ENCODE results near the gene NDUFB4. TPM values are rescaled to one million over a fixed set of nuclear protein-coding genes. Genes with fewer than 3 reads are reported as not detected.
A peak's percentile ranks its signal among the peaks of the same experiment; 100 is the strongest.

Gene NDUFB4
- 174 to 237 TPM (median 223 TPM) in 3 replicates for total RNA-seq (2021)
- Bru-seq, nascent RNA = percentile 99 among the genes with signal in this experiment
- long read RNA-seq, experiment 1, transcript NDUFB4-201 (3 exons, 671 nt) = major isoform, 228 of 244 reads
- long read RNA-seq, experiment 1, partial matches to known transcripts = 0 of 244 reads
- long read RNA-seq, experiment 1, other reads (novel, unspliced or antisense) = 9 of 244 reads
- long read RNA-seq, experiment 2, transcript NDUFB4-201 (3 exons, 671 nt) = major isoform, 414 of 459 reads
- long read RNA-seq, experiment 2, partial matches to known transcripts = 1 of 459 reads
- long read RNA-seq, experiment 2, other reads (novel, unspliced or antisense) = 37 of 459 reads
- long read RNA-seq, experiment 3, partial matches to known transcripts = 0 of 1 reads
- long read RNA-seq, experiment 3, other reads (novel, unspliced or antisense) = 1 of 1 reads

- H3K4me1 Mint-ChIP-seq = peaks cover 8% of the 10 kb centered on the region
- TF ChIP-seq TP53 (CRISPR knock-in tag; IDR thresholded peaks at IDR 0.05) = peak; percentile 28; the same call in 1 of the 2 replicates
- peak; percentile 81; the same call in 1 of the 2 replicates for TF ChIP-seq GTF2I (CRISPR knock-in tag; conservative IDR thresholded peaks at IDR 0.05)
- TF ChIP-seq OVOL2 (CRISPR knock-in tag; IDR thresholded peaks at IDR 0.05; ENCODE audit: borderline replicate concordance) = no peak
- no peak for TF ChIP-seq TCF7 (CRISPR knock-in tag; IDR thresholded peaks at IDR 0.05; ENCODE audit: low read depth)
- 0 out of 2 replicates have a peak, but pooled peaks have one; percentile 1 for TF ChIP-seq SP1 (CRISPR knock-in tag; conservative IDR thresholded peaks at IDR 0.05)
- TF ChIP-seq ZBTB21 (CRISPR knock-in tag; IDR thresholded peaks at IDR 0.05; ENCODE audit: borderline replicate concordance) = peak; percentile 67; the same call in 1 of the 2 replicates
- peak; percentile 71; the same call in 1 of the 2 replicates for TF ChIP-seq FOXP1 (CRISPR knock-in tag; IDR thresholded peaks at IDR 0.05; ENCODE audit: borderline replicate concordance)
- no peak for TF ChIP-seq STAT6 (CRISPR knock-in tag; conservative IDR thresholded peaks at IDR 0.05; ENCODE audit: low read depth)
- H3K4me3 Mint-ChIP-seq = peak within 1 kb of the TSS; percentile 89
- H3K27me3 Mint-ChIP-seq (ENCODE audit: low read depth) = peaks cover 3% of the 10 kb centered on the region; the same call in 1 of the 2 replicates
- ATAC-seq = peak; percentile 98
- CTCF ChIA-PET = interaction anchor here (0.6 to 2.1 kb wide), 8 partner anchors 9 to 1933 kb away, joined by 3 to 18 read pairs (median 6); no protein-coding TSS in a partner anchor
- peak; percentile 98 for DNase-seq (ENCODE audit: low spot score)
- peaks cover 9% of the 10 kb centered on the region for H3K36me3 Mint-ChIP-seq
- POLR2A ChIA-PET = interaction anchor here (0.6 to 1.1 kb wide), 8 partner anchors 8 to 312 kb away, joined by 3 to 5 read pairs (median 3); partner anchors contain the start of gene STXBP5L
- H3K27ac Mint-ChIP-seq = peak within 1 kb of the TSS; percentile 96
- H3K9me3 Mint-ChIP-seq = no peaks in the 10 kb centered on the region
Observed at GRCh38 chr3:120596116-120596852, at the start of gene NDUFB4. TSS of gene NDUFB4 (plus strand) at chr3:120596336. CDS start at chr3:120596360, 24 bp downstream.

GRCh38 chr3:120550546-120550945, 45.6 kb upstream of the NDUFB4 start:
- H3K9me3 Mint-ChIP-seq = no peaks in the 10 kb centered on the region
- ChIA-PET CTCF (interaction anchor here (1.3 kb wide), 1 partner anchor 133 kb away, joined by 5 read pairs; no protein-coding TSS in a partner anchor), POLR2A (no interaction called here)
- no peak for ATAC-seq
- no peak overlapping the region for H3K4me3 Mint-ChIP-seq
- no peaks in the 10 kb centered on the region for H3K27me3 Mint-ChIP-seq (ENCODE audit: low read depth)
- H3K4me1 Mint-ChIP-seq = no peaks in the 10 kb centered on the region
- DNase-seq (ENCODE audit: low spot score) = no peak
- H3K36me3 Mint-ChIP-seq = no peaks in the 10 kb centered on the region
- H3K27ac Mint-ChIP-seq = no peak overlapping the region
- no peak for TF ChIP-seq AR (CRISPR knock-in tag; IDR thresholded peaks at IDR 0.05)
- no peak for TF ChIP-seq AFF4 (CRISPR knock-in tag; IDR thresholded peaks at IDR 0.05; ENCODE audit: borderline replicate concordance)
- TF ChIP-seq OVOL2 (CRISPR knock-in tag; IDR thresholded peaks at IDR 0.05; ENCODE audit: borderline replicate concordance) = no peak
- no peak for TF ChIP-seq ZSCAN18 (CRISPR knock-in tag; IDR thresholded peaks at IDR 0.05)
- TF ChIP-seq ZNF121 (CRISPR knock-in tag; IDR thresholded peaks at IDR 0.05) = no peak
- TF ChIP-seq ERG (CRISPR knock-in tag; IDR thresholded peaks at IDR 0.05) = no peak
- no peak for TF ChIP-seq JAZF1 (CRISPR knock-in tag; IDR thresholded peaks at IDR 0.05)
- no peak for TF ChIP-seq USF1 (CRISPR knock-in tag; IDR thresholded peaks at IDR 0.05)
- no peak for TF ChIP-seq GTF2I (CRISPR knock-in tag; conservative IDR thresholded peaks at IDR 0.05)
- no peak for TF ChIP-seq E2F4 (CRISPR knock-in tag; IDR thresholded peaks at IDR 0.05; ENCODE audit: borderline replicate concordance, low read depth)
